ENCODE measurements around the gene NPLOC4. TPM values are rescaled to one million over a fixed set of nuclear protein-coding genes. Genes with fewer than 3 reads are reported as not detected.

NPLOC4 gene
- total RNA-seq, 2 donors from 2014 or later = 43.8 to 63.0 TPM

DNA sequence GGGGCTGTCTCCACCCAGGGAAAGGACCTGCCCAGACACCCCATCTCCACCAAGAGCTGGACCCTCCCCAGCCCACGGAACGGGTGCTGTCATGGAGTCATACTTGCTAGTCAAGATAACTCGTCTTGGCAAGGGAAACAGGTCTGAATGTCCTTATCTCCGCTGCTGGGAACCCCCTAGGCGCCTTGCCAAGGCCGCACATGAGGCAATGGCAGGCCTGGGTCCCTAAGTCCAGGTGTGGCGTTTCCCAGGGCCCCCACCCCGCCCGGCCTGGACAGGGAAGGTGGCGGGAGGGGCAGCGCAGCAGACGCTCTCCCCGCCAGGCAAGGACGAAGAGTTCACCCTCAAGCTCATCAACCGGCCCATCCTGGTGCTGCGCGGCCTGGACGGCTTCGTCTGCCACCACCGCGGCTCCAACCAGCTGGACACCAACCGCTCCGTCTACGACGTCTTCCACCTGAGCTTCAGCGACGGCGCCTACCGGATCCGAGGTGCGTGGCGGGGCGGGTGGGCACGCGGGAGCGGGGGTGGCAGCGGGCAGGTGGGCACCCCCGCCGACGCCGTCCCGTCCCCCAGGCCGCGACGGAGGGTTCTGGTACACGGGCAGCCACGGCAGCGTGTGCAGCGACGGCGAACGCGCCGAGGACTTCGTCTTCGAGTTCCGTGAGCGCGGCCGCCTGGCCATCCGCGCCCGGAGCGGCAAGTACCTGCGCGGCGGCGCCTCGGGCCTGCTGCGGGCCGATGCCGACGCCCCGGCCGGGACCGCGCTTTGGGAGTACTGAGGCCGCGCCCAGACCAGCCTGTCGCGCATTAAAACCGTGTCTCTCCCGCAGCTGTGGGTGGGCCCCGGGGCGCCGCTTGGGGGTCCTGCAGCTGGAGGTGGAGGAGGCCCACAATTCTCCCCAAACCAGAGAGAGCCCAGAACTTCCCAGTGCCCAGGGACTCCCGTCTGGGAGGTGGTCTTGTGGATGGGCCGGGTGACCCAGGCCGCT lies 100.3 kb downstream of the NPLOC4 start:
- TF ChIP-seq, protein P1, sequence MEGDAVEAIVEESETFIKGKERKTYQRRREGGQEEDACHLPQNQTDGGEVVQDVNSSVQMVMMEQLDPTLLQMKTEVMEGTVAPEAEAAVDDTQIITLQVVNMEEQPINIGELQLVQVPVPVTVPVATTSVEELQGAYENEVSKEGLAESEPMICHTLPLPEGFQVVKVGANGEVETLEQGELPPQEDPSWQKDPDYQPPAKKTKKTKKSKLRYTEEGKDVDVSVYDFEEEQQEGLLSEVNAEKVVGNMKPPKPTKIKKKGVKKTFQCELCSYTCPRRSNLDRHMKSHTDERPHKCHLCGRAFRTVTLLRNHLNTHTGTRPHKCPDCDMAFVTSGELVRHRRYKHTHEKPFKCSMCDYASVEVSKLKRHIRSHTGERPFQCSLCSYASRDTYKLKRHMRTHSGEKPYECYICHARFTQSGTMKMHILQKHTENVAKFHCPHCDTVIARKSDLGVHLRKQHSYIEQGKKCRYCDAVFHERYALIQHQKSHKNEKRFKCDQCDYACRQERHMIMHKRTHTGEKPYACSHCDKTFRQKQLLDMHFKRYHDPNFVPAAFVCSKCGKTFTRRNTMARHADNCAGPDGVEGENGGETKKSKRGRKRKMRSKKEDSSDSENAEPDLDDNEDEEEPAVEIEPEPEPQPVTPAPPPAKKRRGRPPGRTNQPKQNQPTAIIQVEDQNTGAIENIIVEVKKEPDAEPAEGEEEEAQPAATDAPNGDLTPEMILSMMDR (IDR thresholded peaks at IDR 0.05) = peak in 1 of 7 experiments; percentile 8
- TF ChIP-seq POLR2A (IDR thresholded peaks at IDR 0.05) = peak; percentile 52 to 79 (median 74)
- intact Hi-C loops (cut with DNase I) = no loop called here
- H3K27ac ChIP-seq = peak overlapping the region; percentile 75 to 91 (median 90)

GRCh38 chr17:81535480-81536298 lies 101.2 kb downstream of the NPLOC4 start:
- 0 to 36% methylated on average over 8 to 13 of the region's 13 CpGs for WGBS, 2 donors
- TF ChIP-seq POLR2A (IDR thresholded peaks at IDR 0.05) = no peak
- TF ChIP-seq, protein P1 (IDR thresholded peaks at IDR 0.05) = no peak
- H3K27me3 ChIP-seq = no peaks in the 10 kb centered on the region
- H3K4me1 ChIP-seq = peaks cover 47% of the 10 kb centered on the region
- intact Hi-C loops (cut with DNase I) = no loop called here
- H3K9me3 ChIP-seq = no peaks in the 10 kb centered on the region
- ATAC-seq (no peak), DNase-seq (no peak)
- peaks cover 0 to 2% of the 10 kb centered on the region in 2 donors for H3K36me3 ChIP-seq (replicated peaks in 1 of 2; ENCODE audit: insufficient read depth in 1 of 2, low read depth in 2 of 2)
- no peak overlapping the region for H3K4me3 ChIP-seq
- H3K27ac ChIP-seq = peak overlapping the region; percentile 75 to 91 (median 90)

More for the DNA sequence above, 100.3 kb downstream of the NPLOC4 start:
- Histone ChIP-seq H3K27me3 (no peaks in the 10 kb centered on the region), H3K36me3 (replicated peaks in 1 of 2; ENCODE audit: insufficient read depth in 1 of 2, low read depth in 2 of 2) (peaks cover 0 to 6% of the 10 kb centered on the region in 2 donors), H3K4me1 (peaks cover 47% of the 10 kb centered on the region), H3K9me3 (no peaks in the 10 kb centered on the region), H3K4me3 (no peak overlapping the region)
- WGBS, 2 donors = 10 to 13% methylated on average over 3 to 85 of the region's 89 CpGs
- ATAC-seq (peak; percentile 75), DNase-seq (peak; percentile 97 to 99 (median 98))

DNA sequence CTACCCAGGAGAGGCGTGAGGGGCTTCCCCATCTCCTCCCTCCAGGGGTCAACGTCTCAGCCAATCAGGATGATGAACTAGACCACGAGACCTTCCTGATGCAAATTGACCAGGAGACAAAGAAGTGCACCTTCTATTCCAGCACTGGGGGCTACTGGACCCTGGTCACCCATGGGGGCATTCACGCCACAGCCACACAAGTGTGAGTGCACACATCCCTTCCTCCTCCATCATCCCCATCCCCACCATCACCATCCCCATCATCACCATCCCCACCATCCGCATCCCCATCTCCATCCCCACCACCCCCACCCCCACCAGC lies 101.9 kb downstream of the NPLOC4 start:
- 85% methylated on average over 5 of the region's 5 CpGs for WGBS, 2 donors
- Histone ChIP-seq H3K27me3 (no peaks in the 10 kb centered on the region), H3K4me1 (peaks cover 47% of the 10 kb centered on the region), H3K36me3 (replicated peaks in 1 of 2; ENCODE audit: insufficient read depth in 1 of 2, low read depth in 2 of 2) (no peaks in the 10 kb centered on the region), H3K4me3 (no peak overlapping the region), H3K9me3 (no peaks in the 10 kb centered on the region), H3K27ac (no peak overlapping the region)
- no peak for ATAC-seq
- intact Hi-C loops (cut with DNase I) = no loop called here
- no peak for DNase-seq
- TF ChIP-seq POLR2A (IDR thresholded peaks at IDR 0.05) = no peak
- TF ChIP-seq, protein P1 (IDR thresholded peaks at IDR 0.05) = no peak

GRCh38 chr17:81534157-81535006 lies 102.5 kb downstream of the NPLOC4 start:
- DNase-seq (no peak), ATAC-seq (no peak)
- Histone ChIP-seq H3K4me3 (no peak overlapping the region), H3K36me3 (replicated peaks in 1 of 2; ENCODE audit: insufficient read depth in 1 of 2, low read depth in 2 of 2) (no peaks in the 10 kb centered on the region), H3K27ac (no peak overlapping the region), H3K4me1 (peaks cover 48% of the 10 kb centered on the region), H3K27me3 (no peaks in the 10 kb centered on the region), H3K9me3 (no peaks in the 10 kb centered on the region)
- intact Hi-C loops (cut with DNase I) = no loop called here
- TF ChIP-seq POLR2A (IDR thresholded peaks at IDR 0.05) = no peak
- TF ChIP-seq, protein P1 (IDR thresholded peaks at IDR 0.05) = no peak
- 69 to 100% methylated on average over 1 to 6 of the region's 6 CpGs for WGBS, 2 donors

Data from body of pancreas (tissue), 4 donors.